Measurements from ENCODE around the gene TAGLN.
A peak's percentile ranks its signal among the peaks of the same experiment; 100 is the strongest.

Gene TAGLN

DNA sequence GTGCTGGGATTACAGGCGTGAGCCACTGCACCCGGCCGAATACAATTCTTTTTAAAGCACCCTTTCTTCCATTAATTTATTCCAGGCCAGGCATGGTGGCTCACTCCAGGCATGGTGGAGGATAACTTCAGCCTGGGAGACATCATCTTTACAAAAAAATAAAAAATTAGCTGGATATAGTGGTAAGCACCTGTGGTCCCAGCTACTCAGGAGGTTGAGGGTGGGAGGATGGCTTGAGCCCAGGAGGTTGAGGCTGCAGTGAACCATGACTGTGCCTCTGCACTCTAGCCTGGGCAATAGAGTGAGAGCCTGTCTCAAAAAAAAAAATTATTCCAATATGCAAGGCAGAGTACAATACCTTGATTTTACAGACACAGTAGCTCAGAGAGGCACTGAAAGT, 11.4 kb downstream of the TAGLN start:
- Mint-ChIP-seq H3K4me3 (no peak overlapping the region), H3K36me3 (ENCODE audit: low read depth) (peaks cover 33% of the 10 kb centered on the region), H3K4me1 (peaks cover 16% of the 10 kb centered on the region), H3K9me3 (no peaks in the 10 kb centered on the region), H3K27ac (peak overlapping the region; percentile 80), H3K27me3 (ENCODE audit: low read depth, poor library complexity) (no peaks in the 10 kb centered on the region)
- TF ChIP-seq, protein P1, sequence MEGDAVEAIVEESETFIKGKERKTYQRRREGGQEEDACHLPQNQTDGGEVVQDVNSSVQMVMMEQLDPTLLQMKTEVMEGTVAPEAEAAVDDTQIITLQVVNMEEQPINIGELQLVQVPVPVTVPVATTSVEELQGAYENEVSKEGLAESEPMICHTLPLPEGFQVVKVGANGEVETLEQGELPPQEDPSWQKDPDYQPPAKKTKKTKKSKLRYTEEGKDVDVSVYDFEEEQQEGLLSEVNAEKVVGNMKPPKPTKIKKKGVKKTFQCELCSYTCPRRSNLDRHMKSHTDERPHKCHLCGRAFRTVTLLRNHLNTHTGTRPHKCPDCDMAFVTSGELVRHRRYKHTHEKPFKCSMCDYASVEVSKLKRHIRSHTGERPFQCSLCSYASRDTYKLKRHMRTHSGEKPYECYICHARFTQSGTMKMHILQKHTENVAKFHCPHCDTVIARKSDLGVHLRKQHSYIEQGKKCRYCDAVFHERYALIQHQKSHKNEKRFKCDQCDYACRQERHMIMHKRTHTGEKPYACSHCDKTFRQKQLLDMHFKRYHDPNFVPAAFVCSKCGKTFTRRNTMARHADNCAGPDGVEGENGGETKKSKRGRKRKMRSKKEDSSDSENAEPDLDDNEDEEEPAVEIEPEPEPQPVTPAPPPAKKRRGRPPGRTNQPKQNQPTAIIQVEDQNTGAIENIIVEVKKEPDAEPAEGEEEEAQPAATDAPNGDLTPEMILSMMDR (IDR thresholded peaks at IDR 0.05): no peak
- no peak for DNase-seq

DNA sequence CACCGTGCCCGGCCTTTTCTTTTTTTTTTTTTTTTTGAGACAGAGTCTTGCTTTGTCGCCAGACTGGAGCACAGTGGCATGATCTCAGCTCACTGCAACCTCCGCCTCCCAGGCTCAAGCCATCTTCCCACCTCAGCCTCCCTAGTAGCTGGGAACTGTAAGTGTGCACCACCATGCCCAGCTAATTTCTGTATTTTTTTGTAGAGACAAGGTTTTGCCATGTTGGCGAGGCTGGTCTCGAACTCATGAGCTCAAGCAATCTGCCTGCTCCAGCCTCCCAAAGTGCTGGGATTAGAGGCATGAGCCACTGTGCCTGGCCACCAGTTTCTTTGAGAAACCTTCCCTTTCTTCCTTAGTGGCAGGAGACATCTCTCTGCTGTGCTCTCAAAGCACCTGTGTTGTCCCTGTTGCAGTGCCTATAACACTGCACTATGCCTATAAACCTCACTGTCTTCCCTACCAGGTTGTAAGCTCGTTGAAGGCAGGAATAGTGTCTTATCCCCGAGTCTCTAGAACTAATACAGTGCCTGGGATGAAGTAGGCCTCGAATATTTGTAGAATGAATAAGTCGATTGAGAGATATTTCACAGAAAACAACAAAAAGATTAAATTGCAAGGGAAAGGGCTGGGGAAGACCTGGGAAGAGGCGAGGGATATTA, 13.7 kb downstream of the TAGLN start:
- Mint-ChIP-seq H3K27ac (no peak overlapping the region), H3K36me3 (ENCODE audit: low read depth) (peaks cover 44% of the 10 kb centered on the region), H3K9me3 (no peaks in the 10 kb centered on the region), H3K4me3 (no peak overlapping the region), H3K4me1 (peaks cover 22% of the 10 kb centered on the region), H3K27me3 (ENCODE audit: low read depth, poor library complexity) (no peaks in the 10 kb centered on the region)
- TF ChIP-seq, protein P1 (IDR thresholded peaks at IDR 0.05): no peak
- DNase-seq: no peak

GRCh38 chr11:117214404-117215110, 15.4 kb downstream of the TAGLN start:
- Mint-ChIP-seq H3K9me3 (no peaks in the 10 kb centered on the region), H3K4me3 (no peak overlapping the region), H3K27ac (peak overlapping the region; percentile 80), H3K36me3 (ENCODE audit: low read depth) (peaks cover 57% of the 10 kb centered on the region), H3K4me1 (peaks cover 40% of the 10 kb centered on the region), H3K27me3 (ENCODE audit: low read depth, poor library complexity) (peaks cover 5% of the 10 kb centered on the region)
- TF ChIP-seq, protein P1 (IDR thresholded peaks at IDR 0.05): no peak
- DNase-seq: no peak

- no peaks in the 10 kb centered on the region for H3K9me3 Mint-ChIP-seq
- H3K27me3 Mint-ChIP-seq (ENCODE audit: low read depth, poor library complexity): peaks cover 5% of the 10 kb centered on the region
- peak overlapping the region; percentile 88 for H3K27ac Mint-ChIP-seq
- no peak overlapping the region for H3K4me3 Mint-ChIP-seq
- DNase-seq: no peak
- peaks cover 46% of the 10 kb centered on the region for H3K36me3 Mint-ChIP-seq (ENCODE audit: low read depth)
- peaks cover 67% of the 10 kb centered on the region for H3K4me1 Mint-ChIP-seq
- TF ChIP-seq, protein P1 (IDR thresholded peaks at IDR 0.05): no peak
These were observed 18.2 kb downstream of the TAGLN start for GRCh38 chr11:117217141-117218084.

- no peak for DNase-seq
- H3K9me3 Mint-ChIP-seq: no peaks in the 10 kb centered on the region
- H3K4me1 Mint-ChIP-seq: peaks cover 76% of the 10 kb centered on the region
- peaks cover 5% of the 10 kb centered on the region for H3K27me3 Mint-ChIP-seq (ENCODE audit: low read depth, poor library complexity)
- H3K27ac Mint-ChIP-seq: peak overlapping the region; percentile 88
- peak overlapping the region; percentile 48 for H3K4me3 Mint-ChIP-seq
- TF ChIP-seq, protein P1 (IDR thresholded peaks at IDR 0.05): no peak
- H3K36me3 Mint-ChIP-seq (ENCODE audit: low read depth): peaks cover 40% of the 10 kb centered on the region
These were observed 19.2 kb downstream of the TAGLN start for GRCh38 chr11:117218133-117218915.
